ENCODE data around the gene DYNLL1. TPM values are rescaled to one million over a fixed set of nuclear protein-coding genes. Genes with fewer than 3 reads are reported as not detected.

Gene DYNLL1
- total and polyA plus RNA-seq, 2 experiments from 2014 or later = 186 to 546 TPM

DNA sequence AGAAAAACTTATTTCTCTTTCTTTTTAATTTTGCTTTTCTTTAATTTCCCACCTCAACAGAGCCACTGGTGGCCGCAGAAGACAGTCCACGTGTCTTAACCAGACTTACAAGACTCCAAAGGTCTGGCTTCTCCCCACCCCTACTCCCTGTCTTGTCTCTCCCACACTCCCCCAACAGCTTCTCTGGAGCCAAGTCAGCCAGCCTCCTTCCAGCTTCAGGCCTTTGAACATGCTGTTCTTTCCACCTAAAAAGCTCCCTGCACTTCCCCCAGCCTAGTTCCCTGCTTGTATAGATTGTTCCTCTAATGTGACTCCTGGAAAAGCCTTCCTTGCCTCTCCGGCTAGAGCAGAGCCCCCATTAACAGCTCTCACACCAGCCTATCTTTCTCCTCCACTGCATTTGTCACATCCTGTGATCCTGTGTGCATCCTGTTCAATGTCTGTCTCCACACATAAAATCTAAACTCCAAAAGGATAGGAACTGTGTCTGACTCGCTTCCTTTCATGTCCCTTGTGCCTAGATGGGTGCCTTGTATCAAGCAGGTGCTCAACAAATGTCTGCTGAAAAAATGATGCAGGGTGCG lies 7.8 kb upstream of the DYNLL1 start:
- TF ChIP-seq, protein P1, sequence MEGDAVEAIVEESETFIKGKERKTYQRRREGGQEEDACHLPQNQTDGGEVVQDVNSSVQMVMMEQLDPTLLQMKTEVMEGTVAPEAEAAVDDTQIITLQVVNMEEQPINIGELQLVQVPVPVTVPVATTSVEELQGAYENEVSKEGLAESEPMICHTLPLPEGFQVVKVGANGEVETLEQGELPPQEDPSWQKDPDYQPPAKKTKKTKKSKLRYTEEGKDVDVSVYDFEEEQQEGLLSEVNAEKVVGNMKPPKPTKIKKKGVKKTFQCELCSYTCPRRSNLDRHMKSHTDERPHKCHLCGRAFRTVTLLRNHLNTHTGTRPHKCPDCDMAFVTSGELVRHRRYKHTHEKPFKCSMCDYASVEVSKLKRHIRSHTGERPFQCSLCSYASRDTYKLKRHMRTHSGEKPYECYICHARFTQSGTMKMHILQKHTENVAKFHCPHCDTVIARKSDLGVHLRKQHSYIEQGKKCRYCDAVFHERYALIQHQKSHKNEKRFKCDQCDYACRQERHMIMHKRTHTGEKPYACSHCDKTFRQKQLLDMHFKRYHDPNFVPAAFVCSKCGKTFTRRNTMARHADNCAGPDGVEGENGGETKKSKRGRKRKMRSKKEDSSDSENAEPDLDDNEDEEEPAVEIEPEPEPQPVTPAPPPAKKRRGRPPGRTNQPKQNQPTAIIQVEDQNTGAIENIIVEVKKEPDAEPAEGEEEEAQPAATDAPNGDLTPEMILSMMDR (IDR thresholded peaks at IDR 0.05; ENCODE audit: low read depth, low read length) = no peak
- Histone ChIP-seq H3K9me3 (ENCODE audit: low read depth) (no peaks in the 10 kb centered on the region), H3K27ac (peak overlapping the region; percentile 47), H3K36me3 (no peaks in the 10 kb centered on the region), H3K27me3 (no peaks in the 10 kb centered on the region), H3K4me3 (no peak overlapping the region), H3K4me1 (ENCODE audit: low read depth) (peaks cover 4% of the 10 kb centered on the region)
- DNase-seq (ENCODE audit: low read depth in 1 of 2, low spot score in 1 of 2) = peak in 1 of 2 donors; percentile 48

DNA sequence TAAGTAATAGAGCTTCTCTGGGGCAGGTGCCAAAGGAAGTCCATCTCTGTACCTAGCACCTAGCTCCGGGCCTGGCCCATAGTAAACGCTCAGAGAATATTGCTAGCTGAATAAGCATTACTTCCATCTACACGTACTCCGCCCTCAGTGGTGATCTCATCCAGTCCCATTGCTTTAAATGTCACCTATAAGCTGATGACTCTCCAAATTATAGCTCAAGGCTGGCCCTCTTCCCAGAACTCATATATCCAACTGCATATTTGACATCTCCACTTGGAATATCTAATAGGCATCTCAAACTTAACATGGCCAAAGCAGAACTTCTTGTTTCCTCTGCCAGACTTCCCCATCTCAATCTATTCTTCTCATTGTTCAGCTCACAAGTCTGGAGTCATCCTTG lies 6.9 kb upstream of the DYNLL1 start:
- TF ChIP-seq, protein P1 (IDR thresholded peaks at IDR 0.05; ENCODE audit: low read depth, low read length) = no peak
- Histone ChIP-seq H3K9me3 (ENCODE audit: low read depth) (no peaks in the 10 kb centered on the region), H3K4me1 (ENCODE audit: low read depth) (peaks cover 4% of the 10 kb centered on the region), H3K27ac (no peak overlapping the region), H3K36me3 (no peaks in the 10 kb centered on the region), H3K4me3 (no peak overlapping the region), H3K27me3 (no peaks in the 10 kb centered on the region)
- no peak for DNase-seq (ENCODE audit: low read depth in 1 of 2, low spot score in 1 of 2)

DNA sequence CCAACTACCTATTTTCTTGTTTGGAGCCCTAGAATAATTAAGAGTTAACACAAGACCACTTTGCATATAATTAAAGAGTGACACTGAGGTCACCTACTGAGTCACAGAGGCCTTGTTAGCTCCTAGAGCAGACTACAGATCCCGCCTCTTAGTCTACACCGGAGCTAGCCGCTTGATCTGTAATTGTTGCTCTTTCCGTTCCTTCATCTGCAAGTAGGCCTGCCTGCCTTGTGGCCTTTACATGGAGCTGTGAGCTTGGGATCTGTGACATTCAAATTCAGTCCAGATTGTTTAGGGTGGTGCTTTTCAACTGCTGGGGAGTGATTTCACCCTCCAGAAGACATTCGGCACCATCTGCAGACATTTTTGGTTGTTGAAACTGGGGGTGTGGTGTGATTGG lies 5.6 kb upstream of the DYNLL1 start:
- Histone ChIP-seq H3K4me3 (no peak overlapping the region), H3K27me3 (no peaks in the 10 kb centered on the region), H3K9me3 (ENCODE audit: low read depth) (no peaks in the 10 kb centered on the region), H3K27ac (no peak overlapping the region), H3K4me1 (ENCODE audit: low read depth) (peaks cover 4% of the 10 kb centered on the region), H3K36me3 (no peaks in the 10 kb centered on the region)
- no peak for DNase-seq (ENCODE audit: low read depth in 1 of 2, low spot score in 1 of 2)
- TF ChIP-seq, protein P1 (IDR thresholded peaks at IDR 0.05; ENCODE audit: low read depth, low read length) = no peak

DNA sequence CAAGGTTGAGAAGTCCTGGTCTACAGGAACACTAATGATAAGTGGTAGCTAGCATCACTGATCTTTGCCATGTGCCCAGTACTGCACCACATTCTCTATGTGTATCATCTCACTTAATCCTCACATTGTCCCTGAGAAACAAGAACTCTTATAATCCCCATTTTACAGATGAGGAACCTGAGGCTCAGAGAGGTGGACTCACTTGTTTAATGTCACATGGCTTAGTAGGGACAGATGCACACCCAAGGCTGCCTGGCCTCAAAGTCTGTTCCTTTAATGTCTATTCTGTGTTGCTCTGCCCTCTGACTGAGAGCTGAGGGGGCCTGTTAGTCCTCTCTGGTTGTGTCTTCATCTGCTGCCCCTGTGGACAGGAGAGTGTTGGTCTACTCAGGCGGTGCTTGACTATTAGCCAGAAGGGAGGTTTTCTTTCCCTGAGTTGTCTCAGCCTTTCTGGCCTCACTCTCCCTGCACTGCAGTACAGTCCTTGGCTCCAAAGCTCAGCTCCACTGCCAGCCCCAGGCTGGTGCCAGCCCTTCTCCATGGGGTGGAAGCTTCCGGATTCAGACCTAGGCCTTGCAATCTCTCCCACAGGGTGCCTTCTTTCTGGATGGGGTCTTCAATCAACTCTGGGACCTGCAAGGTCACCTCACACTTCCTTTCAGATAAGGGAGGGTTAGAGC lies 4.9 kb upstream of the DYNLL1 start:
- Histone ChIP-seq H3K27me3 (no peaks in the 10 kb centered on the region), H3K9me3 (ENCODE audit: low read depth) (no peaks in the 10 kb centered on the region), H3K27ac (no peak overlapping the region), H3K36me3 (no peaks in the 10 kb centered on the region), H3K4me3 (no peak overlapping the region), H3K4me1 (ENCODE audit: low read depth) (peaks cover 4% of the 10 kb centered on the region)
- DNase-seq (ENCODE audit: low read depth in 1 of 2, low spot score in 1 of 2) = no peak
- TF ChIP-seq, protein P1 (IDR thresholded peaks at IDR 0.05; ENCODE audit: low read depth, low read length) = no peak

DNA sequence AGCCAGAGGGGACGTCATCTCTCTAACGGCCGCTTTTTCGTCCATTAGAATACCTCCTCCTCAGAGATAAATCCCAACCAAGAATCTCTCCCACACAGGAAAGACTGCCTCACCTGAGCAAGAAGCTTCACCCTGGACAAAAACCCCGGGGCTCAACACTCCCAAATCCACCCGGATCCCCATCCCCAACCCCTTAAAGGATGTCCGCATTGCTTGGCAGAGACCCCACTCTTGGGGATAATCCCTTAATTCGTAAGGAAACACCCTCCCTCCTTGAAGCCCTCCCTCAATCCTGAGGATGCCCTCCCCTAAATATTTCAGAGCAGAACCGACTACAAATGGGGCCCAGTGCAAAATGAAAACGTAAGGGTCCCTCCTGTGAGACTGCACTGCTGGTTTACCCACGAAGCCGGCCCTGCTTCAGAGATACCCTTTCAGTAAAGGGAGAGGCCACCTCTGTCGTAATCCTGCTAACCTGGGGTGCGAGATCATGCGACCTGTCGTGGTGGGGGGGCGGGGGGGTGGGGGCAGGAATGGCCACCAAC lies 655 bp upstream of the DYNLL1 start:
- peak; percentile 10 to 14 for DNase-seq (ENCODE audit: low read depth in 1 of 2, low spot score in 1 of 2)
- Histone ChIP-seq H3K27me3 (no peaks in the 10 kb centered on the region), H3K27ac (no peak overlapping the region), H3K36me3 (peaks cover 12% of the 10 kb centered on the region), H3K4me3 (peak overlapping the region; percentile 88), H3K4me1 (ENCODE audit: low read depth) (peaks cover 7% of the 10 kb centered on the region), H3K9me3 (ENCODE audit: low read depth) (no peaks in the 10 kb centered on the region)
- TF ChIP-seq, protein P1 (IDR thresholded peaks at IDR 0.05; ENCODE audit: low read depth, low read length) = no peak

Measured in cardiac muscle cell (in vitro differentiated cells and primary cell).